HCT116 (cell line): ENCODE results near the gene ABCG8. TPM values are rescaled to one million over a fixed set of nuclear protein-coding genes. Genes with fewer than 3 reads are reported as not detected.

Experiments used
- ATAC-seq: fragments of 200-7000 bp; cut with Tn5 transposase; 2 replicates; pipeline ENCODE4 v1.9.1; 2020; ENCODE audit warnings: mild to moderate bottlenecking, moderate library complexity
- BruUV-seq: library from RNA; stranded (reverse); fragments of 400-500 nt; replicated peaks from 2 replicates; lab custom pipeline; 2021; lab: Mats Ljungman, UMichigan
- CTCF ChIA-PET: fragments of 300-600 bp; sonication (Branson Sonifier 250); formaldehyde crosslinking; loops from one replicate; lab custom pipeline; 2021; ENCODE audit warnings: antibody characterized with exemption; lab: Charles Lee
- POLR2A ChIA-PET: fragments of 300-600, 350-600 bp; sonication (Branson Sonifier 250); formaldehyde crosslinking; loops from one replicate; lab custom pipeline; 2021; ENCODE audit warnings: antibody characterized with exemption; lab: Charles Lee
- RAD21 ChIA-PET, 2 experiments: fragments of 300-600 bp; sonication (Branson Sonifier 250); formaldehyde crosslinking; loops; one replicate each; lab custom pipeline; 2023; ENCODE audit warnings: low total read pairs in 2 of 2; ENCODE audit not compliant: uncharacterized antibody in 2 of 2, unreplicated experiment in 2 of 2, low non-redundant PET in 1 of 2; lab: Charles Lee
- DNase-seq: peaks from one replicate; pipeline ENCODE4 v3.0.0-alpha.2; 2010; ENCODE audit warnings: low read depth, low spot score
- H2AFZ ChIP-seq: fragments of 200-600 bp; shearing (Covaris generic), sonication (generic); 2 replicates; pipeline ENCODE4 v1.6.1; 2017; ENCODE audit warnings: low read depth, mixed run types, mixed read lengths, antibody characterized with exemption, low read length; ENCODE audit not compliant: poor library complexity, severe bottlenecking
- H3K27ac ChIP-seq: 2 replicates; pipeline ENCODE4 v1.5.1; 2012; ENCODE audit warnings: low read depth, low read length
- H3K27me3 ChIP-seq: fragments of 200-600 bp; sonication (generic); 2 replicates; pipeline ENCODE4 v1.6.1; 2016; ENCODE audit warnings: mixed run types, low read length, mixed read lengths; ENCODE audit not compliant: insufficient read depth
- H3K36me3 ChIP-seq, 2 experiments: fragments of 200-500 bp in 1 of 2; fragments of 200-600 bp in 1 of 2; sonication (Bioruptor generic) in 1 of 2; sonication (generic) in 1 of 2; 2 replicates each; pipeline versions ENCODE4 v1.5.1 to v1.6.1; 2014 to 2016; ENCODE audit warnings: low read length in 2 of 2, inconsistent platforms in 1 of 2, mixed read lengths in 1 of 2, mixed run types in 1 of 2; ENCODE audit not compliant: insufficient read depth in 2 of 2, control insufficient read depth in 1 of 2
- H3K4me1 ChIP-seq, 2 experiments: fragments of 200-600 bp in 1 of 2; sonication (generic) in 1 of 2; 2 replicates each; pipeline versions ENCODE4 v1.5.1 to v1.6.1; 2012 to 2017; ENCODE audit warnings: low read length in 2 of 2, inconsistent platforms in 1 of 2, mild to moderate bottlenecking in 1 of 2, mixed read lengths in 1 of 2, mixed run types in 1 of 2, moderate library complexity in 1 of 2; ENCODE audit not compliant: insufficient read depth in 2 of 2, control insufficient read depth in 1 of 2
- H3K4me2 ChIP-seq: fragments of 200-600 bp; sonication (generic); 2 replicates; pipeline ENCODE4 v1.6.1; 2017; ENCODE audit warnings: mixed run types, low read length, mixed read lengths
- H3K4me3 ChIP-seq, 2 experiments: fragments of 200-600 bp in 1 of 2; sonication (generic) in 1 of 2; replicated peaks in 1 of 2; 2 replicates each; pipeline ENCODE4 v1.5.1; 2011 to 2016; ENCODE audit warnings: low read length in 2 of 2, control low read depth in 1 of 2, low read depth in 1 of 2, mild to moderate bottlenecking in 1 of 2, mixed read lengths in 1 of 2, mixed run types in 1 of 2
- H3K79me2 ChIP-seq: fragments of 200-600 bp; sonication (generic); 2 replicates; pipeline ENCODE4 v1.6.1; 2017; ENCODE audit warnings: mild to moderate bottlenecking, mixed run types, low read length, moderate library complexity, mixed read lengths; ENCODE audit not compliant: insufficient read depth
- H3K9ac ChIP-seq: fragments of 200-600 bp; sonication (generic); 2 replicates; pipeline ENCODE4 v1.6.1; 2016; ENCODE audit warnings: low read length, mixed read lengths
- H3K9me2 ChIP-seq: fragments of 200-600 bp; sonication (generic), shearing (Covaris generic); 2 replicates; pipeline ENCODE4 v1.6.1; 2017; ENCODE audit warnings: mixed run types, mild to moderate bottlenecking, moderate library complexity; ENCODE audit not compliant: insufficient read depth
- H3K9me3 ChIP-seq, 2 experiments: fragments of 200-500 bp in 1 of 2; fragments of 200-600 bp in 1 of 2; sonication (Bioruptor generic) in 1 of 2; sonication (generic) in 1 of 2; 2 replicates each; pipeline ENCODE4 v1.6.1; 2014 to 2017; ENCODE audit warnings: low read length in 2 of 2, mixed read lengths in 2 of 2, inconsistent platforms in 1 of 2, low read depth in 1 of 2, mild to moderate bottlenecking in 1 of 2, mixed run types in 1 of 2, moderate library complexity in 1 of 2; ENCODE audit not compliant: control insufficient read depth in 1 of 2, insufficient read depth in 1 of 2
- H4K20me1 ChIP-seq: fragments of 200-600 bp; sonication (generic), shearing (Covaris generic); 2 replicates; pipeline ENCODE4 v1.6.1; 2017; ENCODE audit warnings: mixed run types, mild to moderate bottlenecking, moderate library complexity; ENCODE audit not compliant: insufficient read depth
- CBX3 ChIP-seq: IDR thresholded peaks from 2 replicates; pipeline ENCODE4 v1.6.1; 2012; ENCODE audit warnings: low read depth
- CEBPB ChIP-seq: IDR thresholded peaks from 2 replicates; pipeline ENCODE4 v1.6.1; 2012; ENCODE audit warnings: low read depth
- ELF1 ChIP-seq: IDR thresholded peaks from 2 replicates; pipeline ENCODE4 v1.6.1; 2012; ENCODE audit warnings: low read depth, borderline replicate concordance
- EZH2 ChIP-seq: fragments of 200-600 bp; sonication (generic); IDR thresholded peaks from 2 replicates; pipeline ENCODE4 v1.6.1; 2017; ENCODE audit warnings: antibody characterized with exemption, mixed run types
- EZH2phosphoT487 ChIP-seq: fragments of 200-600 bp; IDR thresholded peaks from 2 replicates; pipeline ENCODE4 v1.6.1; 2018; ENCODE audit warnings: antibody characterized with exemption, borderline replicate concordance
- FOSL1 ChIP-seq: IDR thresholded peaks from 2 replicates; pipeline ENCODE4 v1.6.1; 2012; ENCODE audit warnings: low read depth
- JUND ChIP-seq: IDR thresholded peaks from 2 replicates; pipeline ENCODE4 v1.6.1; 2012
- POLR2AphosphoS5 ChIP-seq: IDR thresholded peaks from 2 replicates; pipeline ENCODE4 v1.6.1; 2011; ENCODE audit warnings: mild to moderate bottlenecking, low read depth, low read length, moderate library complexity
- RAD21 ChIP-seq: IDR thresholded peaks from 2 replicates; pipeline ENCODE4 v1.6.1; 2012; ENCODE audit warnings: low read depth, mild to moderate bottlenecking
- SIN3A ChIP-seq: IDR thresholded peaks from 2 replicates; pipeline ENCODE4 v1.6.1; 2012; ENCODE audit warnings: low read depth
- SP1 ChIP-seq: IDR thresholded peaks from 2 replicates; pipeline ENCODE4 v1.6.1; 2012; ENCODE audit warnings: low read depth
- SRF ChIP-seq: IDR thresholded peaks from 2 replicates; pipeline ENCODE4 v1.6.1; 2012; ENCODE audit warnings: low read depth
- TCF7L2 ChIP-seq: IDR thresholded peaks from 2 replicates; pipeline ENCODE4 v1.7.0; 2011; ENCODE audit warnings: borderline replicate concordance, inconsistent platforms; ENCODE audit not compliant: insufficient read depth, insufficient read length; ENCODE audit errors: extremely low read depth
- YY1 ChIP-seq: IDR thresholded peaks from 2 replicates; pipeline ENCODE4 v1.6.1; 2011; ENCODE audit warnings: low read length, low read depth, moderate library complexity, mild to moderate bottlenecking; ENCODE audit not compliant: insufficient replicate concordance; ENCODE audit errors: extremely low read depth
- ZFX ChIP-seq: fragments of 450-650 bp; IDR thresholded peaks from 2 replicates; pipeline ENCODE4 v1.6.1; 2017
- ZNF274 ChIP-seq: fragments of 200-500 bp; sonication (Bioruptor generic); IDR thresholded peaks from 2 replicates; pipeline ENCODE4 v1.6.1; 2014; ENCODE audit warnings: mild to moderate bottlenecking, low read depth, low read length, inconsistent platforms
- intact Hi-C: fragments of 100-400 bp; cut with micrococcal nuclease; formaldehyde crosslinking; loops from 2 replicates; pipeline ENCODE4 v1.10.0; 2022
- total RNA-seq: library from RNA; stranded (reverse); gene quantifications from one replicate; pipeline ENCODE4 v1.2.1, GENCODE V29; 2021; ENCODE audit not compliant: unreplicated experiment
- TF ChIP-seq, protein P1 (sequence below): IDR thresholded peaks from 2 replicates; pipeline ENCODE4 v1.6.1; 2012
- TF ChIP-seq, protein P2 (sequence below): IDR thresholded peaks from 2 replicates; pipeline ENCODE4 v1.6.1; 2011; ENCODE audit warnings: mild to moderate bottlenecking, low read length, moderate library complexity; ENCODE audit not compliant: insufficient replicate concordance; ENCODE audit errors: extremely low read depth
- TF ChIP-seq, protein P3 (sequence below): IDR thresholded peaks from 2 replicates; pipeline ENCODE4 v1.6.1; 2012; ENCODE audit warnings: low read depth
- TF ChIP-seq, protein P4 (sequence below), 3 experiments: fragments of 200-600 bp in 1 of 3; sonication (generic) in 1 of 3; IDR thresholded peaks in 2 of 3; conservative IDR thresholded peaks in 1 of 3; 2 replicates each; pipeline ENCODE4 v1.5.1; 2012 to 2017; ENCODE audit warnings: low read depth in 2 of 3, low read length in 2 of 3, antibody characterized with exemption in 1 of 3, borderline replicate concordance in 1 of 3, control low read depth in 1 of 3, mild to moderate bottlenecking in 1 of 3, mixed read lengths in 1 of 3, mixed run types in 1 of 3, moderate library complexity in 1 of 3; ENCODE audit not compliant: insufficient read depth in 1 of 3

The ABCG8 gene
- total RNA-seq, 1 experiment from 2014 or later: 0.05 TPM

DNA sequence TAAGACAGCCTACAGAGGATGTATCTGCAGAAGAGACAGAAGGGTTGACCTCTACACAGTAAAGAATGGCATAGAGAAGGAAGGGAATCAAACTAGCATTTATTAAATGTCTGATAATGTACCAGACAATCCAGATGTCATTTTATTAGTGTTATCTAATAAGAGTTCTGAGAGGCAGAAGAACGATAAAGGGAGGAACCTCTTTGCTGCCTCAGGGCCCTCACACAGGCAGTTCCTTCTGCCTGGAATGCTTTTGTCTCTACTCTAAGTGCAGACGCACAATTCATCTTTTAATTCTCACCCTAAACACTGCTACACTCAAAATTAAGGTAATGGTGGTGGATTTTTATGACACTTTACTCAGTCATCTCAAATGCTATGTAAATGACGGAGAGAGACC is 92.5 kb downstream of the ABCG8 start:
- no peak overlapping the region for H2AFZ ChIP-seq
- intact Hi-C loops: no loop called here
- DNase-seq: no peak
- H3K9me3 ChIP-seq: no peaks in the 10 kb centered on the region
- CTCF ChIA-PET: no interaction called here
- no peaks in the 10 kb centered on the region for H3K9me2 ChIP-seq
- no peak overlapping the region for H3K27ac ChIP-seq
- no peaks in the 10 kb centered on the region for H3K4me1 ChIP-seq
- no peak overlapping the region for H3K4me2 ChIP-seq
- RAD21 ChIA-PET: no interaction called here
- BruUV-seq: no TSS peak
- no peak for TF ChIP-seq SRF
- no peak for TF ChIP-seq ELF1
- TF ChIP-seq FOSL1: no peak
- TF ChIP-seq, protein P1, sequence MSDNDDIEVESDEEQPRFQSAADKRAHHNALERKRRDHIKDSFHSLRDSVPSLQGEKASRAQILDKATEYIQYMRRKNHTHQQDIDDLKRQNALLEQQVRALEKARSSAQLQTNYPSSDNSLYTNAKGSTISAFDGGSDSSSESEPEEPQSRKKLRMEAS: no peak
- no peak for TF ChIP-seq RAD21
- no peak for TF ChIP-seq ZNF274
- no peak for TF ChIP-seq YY1
- TF ChIP-seq, protein P2, sequence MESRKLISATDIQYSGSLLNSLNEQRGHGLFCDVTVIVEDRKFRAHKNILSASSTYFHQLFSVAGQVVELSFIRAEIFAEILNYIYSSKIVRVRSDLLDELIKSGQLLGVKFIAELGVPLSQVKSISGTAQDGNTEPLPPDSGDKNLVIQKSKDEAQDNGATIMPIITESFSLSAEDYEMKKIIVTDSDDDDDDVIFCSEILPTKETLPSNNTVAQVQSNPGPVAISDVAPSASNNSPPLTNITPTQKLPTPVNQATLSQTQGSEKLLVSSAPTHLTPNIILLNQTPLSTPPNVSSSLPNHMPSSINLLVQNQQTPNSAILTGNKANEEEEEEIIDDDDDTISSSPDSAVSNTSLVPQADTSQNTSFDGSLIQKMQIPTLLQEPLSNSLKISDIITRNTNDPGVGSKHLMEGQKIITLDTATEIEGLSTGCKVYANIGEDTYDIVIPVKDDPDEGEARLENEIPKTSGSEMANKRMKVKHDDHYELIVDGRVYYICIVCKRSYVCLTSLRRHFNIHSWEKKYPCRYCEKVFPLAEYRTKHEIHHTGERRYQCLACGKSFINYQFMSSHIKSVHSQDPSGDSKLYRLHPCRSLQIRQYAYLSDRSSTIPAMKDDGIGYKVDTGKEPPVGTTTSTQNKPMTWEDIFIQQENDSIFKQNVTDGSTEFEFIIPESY: no peak
- no peak for TF ChIP-seq TCF7L2
- TF ChIP-seq, protein P3, sequence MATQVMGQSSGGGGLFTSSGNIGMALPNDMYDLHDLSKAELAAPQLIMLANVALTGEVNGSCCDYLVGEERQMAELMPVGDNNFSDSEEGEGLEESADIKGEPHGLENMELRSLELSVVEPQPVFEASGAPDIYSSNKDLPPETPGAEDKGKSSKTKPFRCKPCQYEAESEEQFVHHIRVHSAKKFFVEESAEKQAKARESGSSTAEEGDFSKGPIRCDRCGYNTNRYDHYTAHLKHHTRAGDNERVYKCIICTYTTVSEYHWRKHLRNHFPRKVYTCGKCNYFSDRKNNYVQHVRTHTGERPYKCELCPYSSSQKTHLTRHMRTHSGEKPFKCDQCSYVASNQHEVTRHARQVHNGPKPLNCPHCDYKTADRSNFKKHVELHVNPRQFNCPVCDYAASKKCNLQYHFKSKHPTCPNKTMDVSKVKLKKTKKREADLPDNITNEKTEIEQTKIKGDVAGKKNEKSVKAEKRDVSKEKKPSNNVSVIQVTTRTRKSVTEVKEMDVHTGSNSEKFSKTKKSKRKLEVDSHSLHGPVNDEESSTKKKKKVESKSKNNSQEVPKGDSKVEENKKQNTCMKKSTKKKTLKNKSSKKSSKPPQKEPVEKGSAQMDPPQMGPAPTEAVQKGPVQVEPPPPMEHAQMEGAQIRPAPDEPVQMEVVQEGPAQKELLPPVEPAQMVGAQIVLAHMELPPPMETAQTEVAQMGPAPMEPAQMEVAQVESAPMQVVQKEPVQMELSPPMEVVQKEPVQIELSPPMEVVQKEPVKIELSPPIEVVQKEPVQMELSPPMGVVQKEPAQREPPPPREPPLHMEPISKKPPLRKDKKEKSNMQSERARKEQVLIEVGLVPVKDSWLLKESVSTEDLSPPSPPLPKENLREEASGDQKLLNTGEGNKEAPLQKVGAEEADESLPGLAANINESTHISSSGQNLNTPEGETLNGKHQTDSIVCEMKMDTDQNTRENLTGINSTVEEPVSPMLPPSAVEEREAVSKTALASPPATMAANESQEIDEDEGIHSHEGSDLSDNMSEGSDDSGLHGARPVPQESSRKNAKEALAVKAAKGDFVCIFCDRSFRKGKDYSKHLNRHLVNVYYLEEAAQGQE: no peak
- no peak for TF ChIP-seq CBX3
- TF ChIP-seq SP1: no peak
- no peak for TF ChIP-seq ZFX
- TF ChIP-seq CEBPB: no peak
- TF ChIP-seq EZH2phosphoT487: no peak
- TF ChIP-seq POLR2AphosphoS5: no peak
- no peak for TF ChIP-seq EZH2
- TF ChIP-seq, protein P4, sequence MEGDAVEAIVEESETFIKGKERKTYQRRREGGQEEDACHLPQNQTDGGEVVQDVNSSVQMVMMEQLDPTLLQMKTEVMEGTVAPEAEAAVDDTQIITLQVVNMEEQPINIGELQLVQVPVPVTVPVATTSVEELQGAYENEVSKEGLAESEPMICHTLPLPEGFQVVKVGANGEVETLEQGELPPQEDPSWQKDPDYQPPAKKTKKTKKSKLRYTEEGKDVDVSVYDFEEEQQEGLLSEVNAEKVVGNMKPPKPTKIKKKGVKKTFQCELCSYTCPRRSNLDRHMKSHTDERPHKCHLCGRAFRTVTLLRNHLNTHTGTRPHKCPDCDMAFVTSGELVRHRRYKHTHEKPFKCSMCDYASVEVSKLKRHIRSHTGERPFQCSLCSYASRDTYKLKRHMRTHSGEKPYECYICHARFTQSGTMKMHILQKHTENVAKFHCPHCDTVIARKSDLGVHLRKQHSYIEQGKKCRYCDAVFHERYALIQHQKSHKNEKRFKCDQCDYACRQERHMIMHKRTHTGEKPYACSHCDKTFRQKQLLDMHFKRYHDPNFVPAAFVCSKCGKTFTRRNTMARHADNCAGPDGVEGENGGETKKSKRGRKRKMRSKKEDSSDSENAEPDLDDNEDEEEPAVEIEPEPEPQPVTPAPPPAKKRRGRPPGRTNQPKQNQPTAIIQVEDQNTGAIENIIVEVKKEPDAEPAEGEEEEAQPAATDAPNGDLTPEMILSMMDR (IDR thresholded peaks at IDR 0.05 in 2 of 3, conservative IDR thresholded peaks at IDR 0.05 in 1 of 3; ENCODE audit: borderline replicate concordance in 1 of 3, insufficient read depth in 1 of 3, low read depth in 2 of 3, low read length in 2 of 3): no peak
- TF ChIP-seq JUND: no peak
- no peak for TF ChIP-seq SIN3A
- TF ChIP-seq, all 23 proteins: peak for 0
- peaks cover 34 to 60% of the 10 kb centered on the region in 2 experiments for H3K36me3 ChIP-seq
- H3K4me3 ChIP-seq: no peak overlapping the region
- H3K9ac ChIP-seq: no peak overlapping the region
- POLR2A ChIA-PET: no interaction called here
- H3K79me2 ChIP-seq: peaks cover 99% of the 10 kb centered on the region
- no peak for ATAC-seq
- H3K27me3 ChIP-seq: no peaks in the 10 kb centered on the region
- H4K20me1 ChIP-seq: peaks cover 18% of the 10 kb centered on the region
